Right kidney (tissue), 1 donor: ENCODE measurements around the gene GATD1.
A peak's percentile ranks its signal among the peaks of the same experiment; 100 is the strongest.
"Not testable (repeated sequence)": the region's sequence is repeated elsewhere in the genome, so short reads cannot be mapped to it uniquely, and the experiment has no call there.

Source experiments
- DNase-seq: peaks from one replicate; pipeline ENCODE4 v3.0.0-alpha.2; 2016

GATD1 gene

DNA sequence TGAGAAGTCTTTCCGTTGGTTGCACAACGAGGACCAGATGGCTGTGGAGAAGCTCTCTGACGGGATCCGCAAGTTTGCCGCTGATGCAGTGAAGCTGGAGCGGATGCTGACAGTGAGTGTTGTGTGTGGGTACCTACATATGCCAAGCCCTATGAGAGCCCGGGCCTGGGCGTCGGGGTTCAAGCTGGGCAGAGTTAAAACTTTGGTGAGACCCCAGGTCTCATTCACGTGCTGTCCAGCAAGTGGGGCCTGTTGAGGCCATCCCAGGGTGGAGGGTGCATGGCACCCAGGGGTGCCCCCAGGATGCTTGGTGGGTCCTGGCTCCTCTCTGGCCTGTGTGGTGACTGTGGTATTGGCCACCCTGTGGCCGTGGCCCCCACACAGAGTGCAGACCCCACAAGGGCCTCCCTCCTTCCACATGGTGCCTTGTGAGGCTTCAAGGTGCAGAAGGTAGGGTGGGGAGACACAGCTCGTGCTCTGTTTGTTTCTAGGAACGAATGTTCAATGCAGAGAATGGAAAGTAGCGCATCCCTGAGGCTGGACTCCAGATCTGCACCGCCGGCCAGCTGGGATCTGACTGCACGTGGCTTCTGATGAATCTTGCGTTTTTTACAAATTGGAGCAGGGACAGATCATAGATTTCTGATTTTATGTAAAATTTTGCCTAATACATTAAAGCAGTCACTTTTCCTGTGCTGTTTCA lies 12.8 kb downstream of the GATD1 start:
- DNase-seq: no peak

- DNase-seq: no peak
These were observed 13.6 kb downstream of the GATD1 start for GRCh38 chr11:763549-764321.

DNA sequence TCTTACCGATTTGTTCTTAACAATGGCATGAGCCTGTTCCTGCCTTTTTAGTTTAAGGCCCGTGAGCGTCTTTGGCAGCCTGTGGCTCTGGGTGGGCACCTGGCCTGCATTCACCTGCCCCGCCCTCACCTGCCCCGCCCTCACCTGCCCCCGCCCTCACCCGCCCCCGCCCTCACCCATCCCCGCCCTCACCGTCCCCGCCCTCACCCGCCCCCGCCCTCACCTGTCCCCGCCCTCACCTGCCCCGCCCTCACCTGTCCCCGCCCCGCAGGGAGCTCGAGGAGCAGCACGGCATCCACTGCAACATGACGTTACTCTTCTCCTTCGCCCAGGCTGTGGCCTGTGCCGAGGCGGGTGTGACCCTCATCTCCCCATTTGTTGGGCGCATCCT lies 14.2 kb downstream of the GATD1 start:
- no peak for DNase-seq

GRCh38 chr11:762421-763072 lies 14.7 kb downstream of the GATD1 start:
- DNase-seq: no peak

- DNase-seq: no peak
These were observed 15.7 kb downstream of the GATD1 start for GRCh38 chr11:761526-762108.

DNA sequence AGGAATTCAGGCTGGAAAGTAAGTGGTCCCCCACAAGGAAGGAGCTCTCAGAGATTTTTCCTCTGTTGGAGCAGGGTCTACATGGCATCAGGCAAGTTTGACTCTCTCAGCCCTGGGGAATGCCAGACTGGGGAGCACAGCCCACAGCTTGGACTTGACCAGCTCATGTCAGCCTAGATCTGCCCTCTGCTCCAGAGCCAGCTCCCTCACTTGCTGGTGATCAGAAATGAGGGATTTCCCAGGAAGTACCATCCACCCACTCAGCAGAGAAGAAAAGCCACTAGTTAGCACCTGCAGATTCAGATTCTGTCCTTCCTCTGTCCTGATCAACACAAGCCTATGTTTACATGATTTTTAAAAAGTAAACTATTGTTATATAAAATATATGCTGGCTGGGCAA lies 17.1 kb downstream of the GATD1 start:
- DNase-seq: no peak

- no peak for DNase-seq
These were observed 27.6 kb downstream of the GATD1 start for GRCh38 chr11:749731-750130.

GRCh38 chr11:748007-748359 lies 29.3 kb downstream of the GATD1 start:
- DNase-seq: peak; percentile 39

DNA sequence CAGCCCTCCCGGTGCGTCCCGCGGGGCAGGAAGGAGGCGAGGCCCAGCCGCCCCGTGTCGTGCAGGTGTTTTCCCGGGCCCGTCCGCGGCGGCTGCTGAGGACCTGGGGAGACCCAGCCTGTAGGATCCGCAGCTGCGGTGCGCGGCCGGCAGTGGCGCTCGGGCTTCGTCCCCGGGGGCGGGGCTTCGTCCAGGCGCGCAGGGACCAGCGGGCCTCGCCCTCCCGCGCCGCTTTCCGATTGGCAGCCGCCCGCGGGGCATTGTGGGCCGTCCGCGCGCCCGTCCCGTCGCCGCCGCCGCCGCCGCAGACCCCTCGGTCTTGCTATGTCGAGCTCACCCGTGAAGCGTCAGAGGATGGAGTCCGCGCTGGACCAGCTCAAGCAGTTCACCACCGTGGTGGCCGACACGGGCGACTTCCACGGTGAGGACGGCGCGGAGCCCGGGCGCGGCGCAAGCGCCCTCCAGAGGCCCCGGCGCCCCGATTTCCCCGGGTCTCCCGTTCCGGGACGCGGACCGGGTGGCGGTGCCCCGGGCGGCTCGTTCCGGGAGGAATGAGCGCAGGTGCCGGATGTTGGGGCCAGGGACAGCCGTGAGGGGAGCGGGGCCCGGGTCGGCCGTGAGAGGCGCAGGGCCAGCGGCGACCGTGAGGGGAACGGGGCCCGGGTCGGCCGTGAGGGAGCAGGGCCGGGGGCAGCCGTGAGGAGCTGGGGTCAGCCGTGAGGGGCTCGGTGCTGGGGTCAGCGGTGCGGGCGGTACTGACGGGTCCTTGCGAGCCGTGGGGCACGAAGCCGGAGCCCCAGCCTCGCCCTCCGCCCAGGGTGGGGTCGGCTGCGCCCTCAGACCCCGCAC lies 29.9 kb downstream of the GATD1 start, which contains the start of gene TALDO1:
Gene TALDO1, plus strand, starts transcription at position 307 of the 849 bp plus-strand sequence. Its CDS starts 18 bp downstream, at position 325.
- DNase-seq: peak; percentile 88

DNA sequence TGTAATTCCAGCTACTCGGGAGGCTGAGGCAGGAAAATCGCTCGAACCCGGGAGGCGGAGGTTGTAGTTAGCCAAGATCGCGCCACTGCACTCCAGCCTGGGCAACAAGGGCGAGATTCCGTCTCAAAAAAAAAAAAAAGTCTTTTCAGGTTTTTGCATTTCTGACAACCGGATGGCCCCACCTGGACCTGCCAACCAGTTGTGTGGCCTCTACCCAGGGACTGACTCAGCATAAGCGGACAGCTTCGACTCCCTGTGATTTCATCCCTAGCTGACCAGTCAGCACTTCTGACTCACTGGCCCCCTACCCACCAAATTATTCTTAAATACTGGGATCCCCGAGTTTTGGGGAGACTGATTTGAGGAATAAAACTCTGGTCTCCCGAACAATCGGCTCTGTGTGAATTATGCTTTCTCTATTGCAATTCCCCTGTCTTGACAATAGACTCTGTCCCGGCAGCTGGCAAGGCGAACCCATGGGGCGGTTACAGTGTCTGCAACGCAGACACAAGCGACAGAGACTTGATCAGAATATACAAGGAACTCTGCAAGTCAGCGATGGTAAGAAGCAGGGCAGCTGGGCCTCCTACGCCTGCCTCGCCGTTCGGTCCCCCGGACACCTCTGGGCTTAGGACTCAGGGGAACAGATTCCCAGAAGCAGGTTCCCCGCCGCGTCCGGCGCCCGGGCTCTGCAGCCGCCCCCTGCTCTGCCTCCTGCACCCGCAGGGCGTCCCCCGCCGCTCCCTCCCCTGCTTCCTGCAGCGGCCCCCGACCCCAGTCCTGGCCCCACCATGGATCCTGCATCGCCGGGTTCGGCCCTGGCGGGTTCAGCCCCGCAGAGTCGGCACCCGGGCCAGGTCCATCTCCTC lies 30.8 kb downstream of the GATD1 start:
- no peak for DNase-seq

GRCh38 chr11:745428-745827 lies 31.9 kb downstream of the GATD1 start:
- no peak for DNase-seq

DNA sequence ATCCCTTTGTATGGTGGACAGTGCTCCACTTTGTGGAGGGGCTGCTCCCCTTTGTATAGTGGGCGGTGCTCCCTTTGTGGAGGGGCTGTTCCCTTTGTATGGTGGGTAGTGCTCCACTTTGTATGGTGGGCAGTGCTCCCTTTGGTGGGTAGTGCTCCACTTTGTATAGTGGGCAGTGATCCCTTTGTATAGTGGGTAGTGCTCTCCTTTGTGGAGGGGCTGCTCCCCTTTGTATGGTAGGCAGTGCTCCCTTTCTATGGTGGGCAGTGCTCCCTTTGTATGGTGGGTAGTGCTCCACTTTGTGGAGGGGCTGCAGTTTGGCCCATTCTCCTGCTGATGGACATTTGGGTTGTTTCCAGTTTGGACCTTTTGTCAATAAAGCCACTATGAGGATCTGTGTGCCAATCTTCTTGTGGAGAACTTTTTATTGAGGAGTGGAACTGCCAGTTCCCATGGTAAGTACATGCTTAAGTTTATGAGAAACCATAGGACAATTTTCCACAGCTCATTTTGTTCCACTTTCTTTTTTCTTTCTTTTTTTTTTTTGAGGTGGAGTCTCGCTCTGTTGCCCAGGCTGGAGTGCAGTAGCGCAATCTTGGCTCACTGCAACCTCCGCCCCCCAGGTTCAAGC lies 34.6 kb downstream of the GATD1 start:
- DNase-seq: no peak

DNA sequence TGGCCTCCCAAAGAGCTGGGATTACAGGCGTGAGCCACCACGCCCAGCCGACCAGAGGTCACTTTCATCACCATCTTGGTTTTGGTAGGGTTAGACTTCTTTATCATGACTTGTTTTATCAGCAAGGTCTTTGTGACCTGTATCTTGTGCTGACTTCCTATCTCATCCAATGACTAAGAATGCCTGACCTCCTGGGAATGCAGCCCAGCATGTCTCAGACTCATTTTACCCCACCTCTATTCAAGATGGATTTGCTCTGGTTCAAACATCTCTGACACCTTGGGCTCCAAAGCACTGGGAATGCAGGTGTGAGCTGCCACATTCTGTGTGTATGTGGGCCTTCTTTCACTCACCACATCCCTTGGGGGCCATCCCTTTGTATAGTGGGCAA lies 35.1 kb downstream of the GATD1 start:
- no peak for DNase-seq

- not testable (repeated sequence) for DNase-seq
These were observed 39.4 kb downstream of the GATD1 start for GRCh38 chr11:737899-738298.

DNA sequence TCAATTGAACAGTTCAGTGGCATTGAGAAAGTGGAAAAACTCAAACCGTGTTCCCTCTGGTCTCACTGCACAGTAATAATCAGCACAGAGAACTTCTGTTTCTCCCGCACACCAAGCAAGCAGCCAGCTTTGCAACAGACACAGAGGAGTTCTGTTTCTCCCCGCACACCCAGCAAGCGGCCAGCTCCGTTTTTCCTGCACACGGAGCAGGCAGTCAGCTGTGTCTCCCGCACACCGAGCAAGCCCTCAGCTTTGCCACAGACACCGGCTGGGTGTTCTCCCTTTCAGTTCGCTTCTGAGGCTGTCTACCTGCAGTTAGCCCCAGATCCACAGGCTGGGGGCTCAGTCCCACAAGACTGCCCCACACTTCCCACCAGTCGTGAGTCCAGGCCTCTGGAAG lies 39.9 kb downstream of the GATD1 start:
- DNase-seq: peak; percentile 13

- DNase-seq: not testable (repeated sequence)
These were observed 42.7 kb downstream of the GATD1 start for GRCh38 chr11:734541-734940.

- no peak for DNase-seq
These were observed 44.2 kb downstream of the GATD1 start for GRCh38 chr11:733072-733471.

DNA sequence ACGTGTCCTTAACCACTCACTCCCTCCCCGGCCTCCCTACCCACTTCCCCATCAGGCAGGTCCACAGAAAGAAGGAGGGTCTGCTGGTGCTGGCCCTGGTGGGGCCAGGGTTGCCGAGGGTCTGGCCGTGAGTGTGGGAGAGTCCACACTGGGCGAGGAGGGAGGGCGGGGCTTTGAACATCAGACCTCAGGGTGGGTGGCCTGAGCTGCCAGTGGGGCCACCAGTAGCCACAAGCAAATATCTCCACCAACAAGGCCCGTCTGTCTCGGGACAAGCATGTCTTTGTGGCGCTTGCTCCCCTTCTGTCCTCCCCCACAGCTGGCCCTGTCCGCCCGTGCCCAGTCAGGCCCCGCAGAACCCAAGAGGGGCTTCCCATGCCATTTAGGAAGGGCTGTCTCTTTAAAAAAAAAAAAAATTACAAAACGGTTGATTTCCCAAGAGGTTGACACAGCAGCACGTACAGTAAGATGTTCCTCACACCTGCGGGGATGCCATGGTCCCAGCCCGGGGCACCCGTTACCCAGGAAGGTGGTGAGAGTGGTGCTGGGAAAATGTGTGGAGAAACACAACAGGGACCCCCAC lies 47.7 kb downstream of the GATD1 start:
- DNase-seq: peak; percentile 31

DNA sequence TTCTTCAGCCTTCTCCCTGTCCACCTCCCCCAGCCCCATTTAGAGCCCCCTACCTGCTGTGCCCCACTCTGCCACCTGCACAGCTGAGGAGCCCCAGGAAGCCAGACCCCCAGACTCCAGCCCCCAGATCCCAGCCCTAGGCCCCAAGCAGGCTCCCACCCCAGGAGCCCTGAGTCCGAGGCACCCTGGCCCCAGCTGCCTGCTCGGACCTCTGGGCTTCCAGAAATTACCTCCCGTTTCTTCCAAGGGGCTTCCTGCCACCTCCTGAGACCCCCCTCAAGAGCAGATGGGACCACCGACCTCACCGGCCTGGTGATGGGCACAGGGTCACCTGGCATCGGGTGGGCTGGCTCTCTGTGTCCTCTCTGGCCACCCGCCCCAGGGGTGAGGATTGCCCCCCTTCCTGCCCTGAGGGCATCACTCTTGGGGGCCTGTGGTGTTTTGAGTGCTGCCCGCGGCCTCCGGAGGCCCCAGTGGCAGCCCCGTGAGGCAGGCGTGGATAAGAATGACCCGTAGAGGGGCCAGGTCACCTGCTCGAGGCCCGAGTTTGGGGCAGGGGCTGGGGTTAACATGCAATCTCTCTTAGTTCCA lies 48.3 kb downstream of the GATD1 start:
- no peak for DNase-seq
